Fibroblast of the aortic adventitia (primary cell): Measurements from ENCODE around the gene SLC1A7. TPM values are rescaled to one million over a fixed set of nuclear protein-coding genes. Genes with fewer than 3 reads are reported as not detected.

ENCODE experiments used
- DNase-seq: peaks from one replicate; pipeline ENCODE4 v3.0.0-alpha.2; 2010; ENCODE audit warnings: low read depth
- H3K4me3 ChIP-seq: 2 replicates; pipeline ENCODE4 v1.5.1; 2011; ENCODE audit warnings: low read depth, mild to moderate bottlenecking, control low read depth, low read length, moderate library complexity
- total RNA-seq: library from RNA; depleted of rRNA; stranded (reverse); fragments of >200 nt; gene quantifications from 2 replicates; pipeline ENCODE4 v1.2.3, GENCODE V29; 2012; ENCODE audit warnings: low replicate concordance
- TF ChIP-seq, protein P1 (sequence below): IDR thresholded peaks from 2 replicates; pipeline ENCODE4 v1.5.1; 2011; ENCODE audit warnings: mild to moderate bottlenecking, low read length, control low read depth, inconsistent platforms; ENCODE audit not compliant: insufficient read depth

SLC1A7 gene
- total RNA-seq, 1 donor = 3.8 TPM

DNA sequence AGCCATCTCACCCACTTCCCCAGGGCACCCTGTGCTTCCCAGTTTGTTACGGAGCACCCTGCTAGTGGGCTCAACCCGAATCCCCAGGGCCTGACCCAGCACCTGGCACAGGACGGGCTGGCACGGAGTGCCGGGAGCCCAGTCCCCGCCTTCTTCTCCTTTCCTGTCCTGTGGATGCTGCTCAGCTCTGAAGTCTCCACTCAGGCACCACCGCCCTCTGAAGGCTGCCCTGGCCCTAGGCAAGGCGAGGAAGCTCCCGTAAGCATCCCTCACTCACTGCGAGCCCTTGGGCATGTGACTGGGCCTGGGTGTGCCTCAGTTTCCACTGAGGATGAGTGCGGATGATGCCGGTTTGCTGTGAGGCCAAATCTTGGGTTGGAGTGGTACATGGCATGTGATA, 21.8 kb downstream of the SLC1A7 start:
- DNase-seq = no peak
- no peak overlapping the region for H3K4me3 ChIP-seq
- TF ChIP-seq, protein P1, sequence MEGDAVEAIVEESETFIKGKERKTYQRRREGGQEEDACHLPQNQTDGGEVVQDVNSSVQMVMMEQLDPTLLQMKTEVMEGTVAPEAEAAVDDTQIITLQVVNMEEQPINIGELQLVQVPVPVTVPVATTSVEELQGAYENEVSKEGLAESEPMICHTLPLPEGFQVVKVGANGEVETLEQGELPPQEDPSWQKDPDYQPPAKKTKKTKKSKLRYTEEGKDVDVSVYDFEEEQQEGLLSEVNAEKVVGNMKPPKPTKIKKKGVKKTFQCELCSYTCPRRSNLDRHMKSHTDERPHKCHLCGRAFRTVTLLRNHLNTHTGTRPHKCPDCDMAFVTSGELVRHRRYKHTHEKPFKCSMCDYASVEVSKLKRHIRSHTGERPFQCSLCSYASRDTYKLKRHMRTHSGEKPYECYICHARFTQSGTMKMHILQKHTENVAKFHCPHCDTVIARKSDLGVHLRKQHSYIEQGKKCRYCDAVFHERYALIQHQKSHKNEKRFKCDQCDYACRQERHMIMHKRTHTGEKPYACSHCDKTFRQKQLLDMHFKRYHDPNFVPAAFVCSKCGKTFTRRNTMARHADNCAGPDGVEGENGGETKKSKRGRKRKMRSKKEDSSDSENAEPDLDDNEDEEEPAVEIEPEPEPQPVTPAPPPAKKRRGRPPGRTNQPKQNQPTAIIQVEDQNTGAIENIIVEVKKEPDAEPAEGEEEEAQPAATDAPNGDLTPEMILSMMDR = no peak

DNA sequence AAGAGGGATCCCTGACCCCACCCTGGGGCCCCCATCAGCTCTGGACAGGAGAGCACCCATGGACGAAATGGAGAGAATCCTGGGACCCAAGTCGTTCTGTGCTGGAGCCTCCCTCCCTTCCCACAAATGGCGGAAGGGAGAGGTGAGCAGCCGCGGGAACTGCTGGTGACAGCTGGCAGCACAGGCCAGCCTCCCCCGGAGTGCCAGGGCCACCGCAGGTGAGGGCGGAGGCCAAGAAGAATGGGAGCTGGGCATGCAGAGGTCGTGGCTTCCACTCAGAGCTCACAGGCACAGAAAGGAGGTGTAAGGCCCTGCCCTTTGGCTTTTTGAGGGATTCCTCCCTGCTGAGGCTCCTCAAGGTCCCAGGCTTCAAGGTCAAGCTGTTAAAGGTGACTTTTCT, 24.6 kb downstream of the SLC1A7 start:
- TF ChIP-seq, protein P1 = no peak
- no peak for DNase-seq
- no peak overlapping the region for H3K4me3 ChIP-seq

DNA sequence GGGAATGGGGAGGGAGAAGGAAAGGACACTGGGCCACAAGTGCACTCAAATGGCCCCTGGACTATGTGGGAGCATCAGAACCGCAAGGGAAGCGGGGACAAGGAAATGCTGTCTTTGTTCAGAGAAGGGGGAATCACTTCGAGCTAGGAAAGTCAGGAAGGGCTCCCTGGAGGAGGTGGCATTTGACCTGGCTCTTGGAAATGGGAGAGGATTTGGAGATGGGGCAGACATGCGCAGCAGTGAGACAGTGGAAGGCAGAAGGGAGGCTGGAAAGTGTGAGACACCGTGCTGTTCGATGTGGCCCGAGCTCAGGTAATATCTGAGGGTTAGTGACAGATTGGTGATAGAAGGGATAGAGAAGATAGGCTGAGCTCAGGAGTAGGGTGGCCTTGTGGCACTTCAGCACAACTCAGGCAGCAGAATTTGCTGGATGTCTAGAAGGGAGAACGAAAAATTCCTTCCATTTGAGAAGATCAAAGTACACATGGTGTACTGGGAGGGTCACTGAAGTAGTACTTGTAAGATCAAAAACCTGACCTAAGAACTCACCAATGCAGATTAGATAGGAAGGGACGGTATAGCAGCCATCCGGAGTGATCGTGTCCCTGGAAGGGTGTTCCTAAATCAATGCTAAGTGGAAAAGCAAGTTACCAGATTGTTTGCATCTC, 25.4 kb downstream of the SLC1A7 start:
- DNase-seq = no peak
- no peak overlapping the region for H3K4me3 ChIP-seq
- TF ChIP-seq, protein P1 = no peak

GRCh38 chr1:53116307-53116810, 26.1 kb downstream of the SLC1A7 start:
- TF ChIP-seq, protein P1 = no peak
- no peak for DNase-seq
- no peak overlapping the region for H3K4me3 ChIP-seq

DNA sequence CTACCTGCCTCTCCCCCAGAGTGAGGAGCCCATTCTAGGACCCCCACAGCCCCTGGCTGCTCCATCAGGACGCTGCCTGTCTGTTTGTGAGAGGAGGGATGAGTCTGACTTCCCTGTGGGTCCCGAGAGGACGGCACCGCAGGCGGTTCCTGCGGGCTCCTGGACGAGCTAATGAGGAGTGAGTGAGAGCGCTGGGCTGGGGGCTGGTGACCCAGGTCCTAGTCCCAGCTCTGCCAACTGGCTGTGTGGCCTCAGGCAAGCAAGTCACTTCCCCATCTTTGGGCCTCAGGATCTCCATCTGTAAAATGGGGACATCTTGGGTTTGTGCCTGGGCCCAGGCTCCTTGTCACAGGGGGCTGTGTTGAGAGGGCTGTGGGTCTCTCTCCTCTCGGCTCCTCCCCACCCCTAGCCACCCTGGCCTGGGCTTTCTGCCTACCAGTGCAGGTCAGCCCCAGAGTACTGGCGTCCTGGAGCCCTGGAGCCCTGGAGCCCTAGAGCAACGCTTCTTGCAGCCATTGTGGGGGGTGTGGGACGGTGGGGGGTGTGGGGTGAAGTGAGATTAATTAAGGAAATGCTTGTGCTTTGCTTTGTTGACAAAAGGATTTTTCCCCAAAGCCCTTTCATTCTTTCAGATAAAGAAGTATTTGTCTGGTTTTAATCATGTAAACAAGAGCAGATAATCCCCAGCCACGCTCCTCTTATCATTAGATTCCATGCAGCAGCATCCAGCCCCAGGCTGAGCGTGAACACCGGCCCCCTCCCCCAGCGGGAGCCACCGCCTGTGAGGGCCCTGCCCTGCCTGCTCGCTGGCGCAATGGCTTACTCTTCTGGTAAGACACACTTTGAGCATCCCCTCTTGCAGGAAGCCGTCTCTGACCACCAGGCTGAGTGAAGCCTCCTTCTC, 26.8 kb downstream of the SLC1A7 start:
- TF ChIP-seq, protein P1 = no peak
- H3K4me3 ChIP-seq = no peak overlapping the region
- peak; percentile 72 for DNase-seq

DNA sequence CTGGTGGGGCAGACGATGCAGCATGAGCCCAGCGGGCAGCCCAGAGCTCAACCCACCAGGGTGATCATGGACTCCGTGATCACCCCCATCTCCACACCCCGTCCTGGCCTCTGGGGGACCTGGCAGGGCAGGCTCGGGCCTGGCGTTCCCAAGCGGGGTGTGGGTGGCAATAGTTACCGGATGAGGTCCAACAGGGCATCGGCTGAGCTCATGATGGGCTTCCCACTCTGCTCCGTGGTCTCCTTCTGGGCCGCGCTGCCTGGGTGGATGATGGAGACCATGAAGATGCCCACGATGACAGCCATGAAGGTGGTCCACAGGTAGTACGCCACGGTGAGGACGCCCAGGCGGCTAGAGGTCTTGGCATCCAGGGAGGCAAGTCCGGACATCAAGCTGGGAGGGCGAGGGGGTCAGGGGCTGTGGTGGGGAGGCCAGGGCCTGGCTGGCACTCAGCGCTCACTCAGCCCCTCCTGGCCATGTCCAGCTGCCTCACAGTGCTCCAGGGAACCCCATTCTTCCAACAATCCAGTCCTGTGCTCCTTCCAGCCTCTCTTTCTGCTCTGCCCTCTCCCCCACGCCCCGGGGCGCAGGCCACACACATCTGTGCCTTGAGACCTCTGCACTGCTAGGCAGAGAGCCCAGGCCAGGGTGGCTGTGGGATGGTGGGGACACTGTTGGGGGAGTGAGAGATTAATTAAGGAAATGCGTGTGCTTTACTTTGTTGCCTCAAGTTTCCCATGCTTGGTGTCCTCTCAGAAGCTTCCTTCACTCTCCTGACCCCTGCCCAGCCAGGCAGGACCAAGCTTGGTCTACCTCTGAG, 27.6 kb downstream of the SLC1A7 start:
- DNase-seq = no peak
- no peak overlapping the region for H3K4me3 ChIP-seq
- TF ChIP-seq, protein P1 = no peak
